Hepatocyte (in vitro differentiated cells): ENCODE measurements around the gene RAMP3.

ENCODE experiments used
- CTCF ChIP-seq: fragments of 200-600 bp; sonication (generic); IDR thresholded peaks from 2 replicates; pipeline ENCODE4 v1.5.1; 2016; ENCODE audit warnings: antibody characterized with exemption, mild to moderate bottlenecking; ENCODE audit not compliant: poor library complexity
- EZH2phosphoT487 ChIP-seq: fragments of 200-600 bp; sonication (generic); IDR thresholded peaks from one replicate; pipeline ENCODE4 v1.6.1; 2018; ENCODE audit warnings: antibody characterized with exemption, mild to moderate bottlenecking, low read depth, moderate library complexity; ENCODE audit not compliant: unreplicated experiment, severe bottlenecking

GRCh38 chr7:45179666-45180065, 22.1 kb downstream of the RAMP3 start:
- TF ChIP-seq EZH2phosphoT487 (no peak), CTCF (no peak)
